ENCODE data around the gene KCNC2.
"Not testable (repeated sequence)": the region's sequence is repeated elsewhere in the genome, so short reads cannot be mapped to it uniquely, and the experiment has no call there.

The KCNC2 gene

GRCh38 chr12:75209812-75210138 is at the start of gene KCNC2:
Gene KCNC2 (minus strand): TSS chr12:75209839.
- no peak for DNase-seq

- DNase-seq, result no peak
Observed at GRCh38 chr12:75259143-75259542, 49.5 kb upstream of the KCNC2 start.

DNA sequence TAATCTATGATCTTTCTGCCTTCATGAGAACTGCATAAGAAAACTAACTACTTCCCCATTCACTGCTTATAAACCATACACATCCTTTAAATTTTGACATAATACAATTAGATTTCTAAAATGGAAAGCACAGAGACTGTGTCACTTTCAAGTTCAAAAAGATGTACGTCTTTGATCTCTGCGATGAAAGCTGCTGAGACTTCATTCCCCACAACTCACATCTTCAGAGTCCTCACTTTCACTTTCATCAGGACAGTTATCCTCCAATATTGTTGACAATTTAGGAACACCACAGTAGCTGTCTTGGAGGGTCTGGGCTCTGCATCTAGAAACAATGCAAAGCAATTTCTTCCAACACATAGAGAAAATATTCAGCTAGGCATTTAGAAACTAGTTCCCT is 47.9 kb upstream of the KCNC2 start:
- no peak for DNase-seq

DNA sequence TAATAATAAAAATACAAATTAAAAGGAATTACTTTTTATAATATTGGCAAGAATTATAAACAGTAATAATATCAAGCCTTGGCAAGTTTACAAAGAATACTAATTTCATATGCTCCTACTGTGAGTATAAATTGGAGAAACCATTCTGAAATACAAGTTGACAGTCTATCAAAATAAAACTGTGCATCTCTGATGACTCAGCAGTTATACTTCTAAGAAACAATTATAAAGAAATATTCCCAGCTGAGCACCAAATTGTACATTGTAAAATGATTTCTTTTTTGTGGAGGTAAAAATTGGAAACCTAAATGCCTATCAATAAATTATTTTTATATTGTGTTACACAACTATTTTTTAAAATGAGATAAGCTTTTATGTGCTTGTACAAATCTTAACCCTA is 35.5 kb upstream of the KCNC2 start:
- DNase-seq, result no peak

GRCh38 chr12:75239987-75240386 is 30.3 kb upstream of the KCNC2 start:
- DNase-seq, result no peak

- no peak for DNase-seq
Observed at GRCh38 chr12:75236206-75236605, 26.6 kb upstream of the KCNC2 start.

GRCh38 chr12:75227132-75227531 is 17.5 kb upstream of the KCNC2 start:
- DNase-seq, result no peak

GRCh38 chr12:75212072-75212471 is 2.4 kb upstream of the KCNC2 start:
- DNase-seq, result no peak

DNA sequence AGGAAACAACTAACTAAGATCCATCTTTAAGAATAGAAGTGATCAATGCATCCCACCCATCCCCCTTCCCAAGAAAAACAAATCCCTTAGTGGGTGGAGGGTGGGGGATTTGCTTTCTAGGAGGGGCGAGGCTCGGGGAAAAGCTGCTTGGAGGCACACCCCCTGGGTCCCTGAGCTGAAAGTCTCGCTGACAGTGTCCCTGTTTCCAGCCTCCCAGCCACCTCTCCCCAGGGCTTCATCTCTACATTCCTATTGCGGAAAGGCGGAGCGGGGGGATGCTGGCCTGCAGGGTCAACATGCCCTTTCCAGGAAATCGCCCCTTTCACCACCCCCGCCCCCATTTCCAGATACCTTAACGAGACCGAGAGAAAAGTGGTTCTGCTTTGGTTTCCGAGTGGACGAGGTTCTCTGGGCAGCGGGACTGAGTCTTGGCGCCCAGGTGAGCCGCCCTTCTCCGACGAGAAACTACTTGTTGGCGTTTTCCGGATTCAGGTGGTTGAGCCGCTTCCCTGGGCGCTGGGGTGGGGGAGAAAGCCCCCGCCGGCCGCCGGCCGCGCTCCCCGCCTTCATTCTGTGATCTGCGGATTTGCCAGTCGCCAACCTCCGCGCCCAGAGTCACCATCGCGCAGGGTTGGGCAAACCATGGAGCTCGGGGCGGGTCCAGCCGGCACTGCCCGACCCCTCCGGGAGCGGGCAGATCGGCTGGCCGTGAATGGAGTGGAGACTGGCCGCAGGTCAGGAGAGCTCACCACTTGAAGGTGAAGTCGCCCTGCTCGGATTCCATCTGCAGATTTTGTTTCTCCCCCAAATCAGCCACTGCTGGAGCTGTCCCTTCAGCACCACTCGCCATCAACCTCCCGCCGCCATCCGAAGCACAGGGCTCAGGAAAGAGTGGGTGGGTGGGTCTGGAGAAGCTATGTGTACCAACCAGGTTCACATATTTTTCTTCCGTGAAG is 505 bp downstream of the KCNC2 start:
- DNase-seq, result no peak

- no peak for DNase-seq
Observed at GRCh38 chr12:75207338-75208083, 2.1 kb downstream of the KCNC2 start.

- no peak for DNase-seq
Observed at GRCh38 chr12:75205558-75205957, 4.1 kb downstream of the KCNC2 start.

- no peak for DNase-seq
Observed at GRCh38 chr12:75196865-75197264, 12.8 kb downstream of the KCNC2 start.

DNA sequence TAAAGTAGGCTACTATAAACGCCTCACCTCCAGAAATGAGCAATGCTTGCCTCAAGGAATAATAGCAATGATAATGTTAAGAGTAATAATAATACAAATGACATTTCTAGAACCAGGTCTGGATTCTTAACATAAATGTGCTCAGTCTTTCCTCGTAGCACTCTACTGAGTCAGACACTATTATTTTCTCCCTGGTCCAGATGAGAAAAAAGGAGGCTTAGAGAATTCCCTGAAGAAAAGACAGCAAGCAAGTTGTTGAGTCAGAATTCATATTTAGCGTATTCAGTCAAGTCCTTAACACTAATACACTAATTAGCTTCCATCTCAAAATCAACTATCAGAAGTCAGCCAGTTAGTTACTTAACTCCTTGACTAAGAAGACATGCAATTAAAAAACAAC is 13.2 kb downstream of the KCNC2 start:
- DNase-seq, result no peak

GRCh38 chr12:75194250-75194649 is 15.4 kb downstream of the KCNC2 start:
- DNase-seq, result no peak

DNA sequence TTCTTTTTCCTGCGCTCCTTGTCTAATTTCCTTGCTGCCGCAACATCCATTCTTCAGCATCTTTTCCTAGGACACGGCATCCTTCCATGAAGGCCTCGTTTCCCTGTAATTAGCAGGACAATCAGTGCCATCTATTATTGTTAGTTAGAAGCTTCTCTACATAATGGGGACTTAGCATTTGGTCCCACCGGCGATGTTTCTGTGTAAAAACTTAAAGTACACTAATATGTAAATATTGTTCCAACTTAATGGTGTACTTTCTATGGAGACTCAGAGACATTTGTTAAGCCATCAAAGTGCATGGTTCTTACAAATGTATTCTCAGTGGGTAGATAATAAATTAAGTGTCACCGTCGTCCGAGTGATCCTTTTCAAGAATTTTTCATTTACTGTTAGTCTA is 17.4 kb downstream of the KCNC2 start:
- DNase-seq, result no peak

- DNase-seq, result no peak
Observed at GRCh38 chr12:75190846-75191245, 18.8 kb downstream of the KCNC2 start.

DNA sequence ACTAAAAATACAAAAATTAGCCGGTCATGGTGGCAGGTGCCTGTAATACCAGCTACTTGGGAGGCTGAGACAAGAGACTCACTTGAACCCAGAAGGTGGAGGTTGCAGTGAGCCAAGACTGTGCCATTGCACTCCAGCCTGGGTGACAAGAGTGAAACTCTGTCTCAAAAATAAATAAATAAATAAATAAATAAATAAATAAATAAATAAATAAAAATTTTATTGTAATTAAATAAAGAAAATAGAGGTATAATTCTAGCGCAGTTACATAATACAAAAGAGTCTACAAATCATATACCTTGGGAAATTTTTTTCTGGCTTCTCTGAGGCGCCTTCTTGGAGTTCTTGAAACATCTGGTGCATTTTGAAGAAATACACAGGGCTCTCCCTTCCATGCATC is 23.8 kb downstream of the KCNC2 start:
- not testable (repeated sequence) for DNase-seq

GRCh38 chr12:75184516-75184915 is 25.1 kb downstream of the KCNC2 start:
- DNase-seq, result no peak

GRCh38 chr12:75183967-75184366 is 25.7 kb downstream of the KCNC2 start:
- no peak for DNase-seq

DNA sequence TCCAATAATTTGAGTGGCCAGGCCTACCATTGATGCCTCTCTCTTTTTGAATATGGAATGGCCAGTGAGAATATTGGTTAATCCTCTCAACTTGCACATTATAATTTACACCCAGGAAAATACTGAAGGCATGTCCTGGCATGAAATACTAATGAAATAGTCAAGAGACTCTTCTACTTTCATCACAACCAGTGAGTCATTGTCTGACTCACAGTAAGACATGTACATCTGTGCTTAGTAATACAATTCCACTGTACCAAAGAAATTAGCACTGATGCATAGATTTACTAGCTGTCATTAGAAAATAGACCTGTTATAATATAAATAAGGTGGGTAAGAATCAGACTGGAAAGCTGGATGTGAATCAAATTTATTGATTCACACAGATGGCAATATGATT is 31.6 kb downstream of the KCNC2 start:
- DNase-seq, result peak; percentile 12

DNA sequence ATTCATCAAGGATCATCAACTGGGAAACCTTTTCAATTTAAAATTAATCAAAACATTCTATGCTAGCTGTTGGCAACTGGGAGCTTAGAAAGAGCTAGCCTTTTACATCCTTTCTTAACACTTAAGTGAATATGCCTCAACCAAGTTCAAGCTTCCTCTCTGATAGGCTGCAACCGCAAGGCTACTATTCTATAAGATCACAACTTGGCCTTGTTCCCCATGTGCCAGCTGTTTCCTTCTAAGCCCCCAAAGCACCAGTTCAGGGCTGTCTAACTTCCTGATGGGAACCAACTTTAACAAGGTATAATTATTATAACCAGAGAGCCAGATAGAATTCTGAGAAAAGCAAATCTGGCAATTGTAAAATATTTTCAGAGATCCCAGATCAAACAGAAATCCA is 37.0 kb downstream of the KCNC2 start:
- no peak for DNase-seq

DNA sequence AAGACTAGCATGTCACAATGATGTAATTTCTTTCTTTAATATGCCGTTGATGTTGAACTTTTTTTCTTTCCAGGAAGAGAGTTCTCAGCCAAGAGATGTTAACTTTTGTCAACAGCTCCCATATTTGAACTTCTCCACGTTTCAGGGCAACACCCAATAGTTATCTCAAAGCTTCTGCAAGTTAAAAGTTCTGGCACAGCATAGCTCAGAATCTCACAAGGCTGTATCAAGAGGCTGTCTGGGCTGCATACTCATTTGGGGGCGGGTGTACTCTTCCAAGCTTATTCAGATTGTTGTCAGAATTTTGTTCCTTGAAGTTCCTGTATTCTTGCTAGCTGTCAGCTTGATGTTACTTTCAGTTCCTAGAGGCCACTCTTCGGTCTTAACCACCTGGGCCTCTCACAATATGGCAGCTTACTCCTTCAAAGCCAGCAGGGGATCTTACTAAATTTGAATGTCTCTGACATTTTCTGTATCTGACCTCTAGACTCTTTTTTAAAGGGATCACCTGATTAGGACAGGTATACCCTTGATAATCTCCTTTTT is 38.9 kb downstream of the KCNC2 start:
- no peak for DNase-seq

GRCh38 chr12:75162845-75163244 is 46.8 kb downstream of the KCNC2 start:
- no peak for DNase-seq

DNA sequence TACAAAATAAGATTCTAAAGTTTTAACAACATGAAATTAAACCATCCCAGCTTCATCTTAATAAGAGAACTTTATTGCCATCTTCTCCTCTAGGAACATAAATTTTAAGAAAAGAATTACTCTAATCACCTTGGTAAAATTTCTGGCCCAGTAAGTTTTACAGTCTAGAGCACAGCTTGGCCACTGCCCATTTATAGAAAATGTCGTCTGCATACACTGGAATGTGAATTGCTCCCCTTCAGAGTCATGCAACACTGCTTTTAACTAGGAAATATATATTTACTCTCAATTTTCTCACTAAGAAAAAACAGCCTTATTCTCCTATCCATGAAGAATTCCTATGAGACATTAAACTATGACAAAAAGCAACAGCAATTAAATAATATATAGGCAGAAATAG is 48.2 kb downstream of the KCNC2 start:
- no peak for DNase-seq

Measured in NCI-H2171 (cell line).